GM19035 (cell line): Measurements from ENCODE around the gene NEDD4L.

Experiments used
- ATAC-seq: cut with Tn5 transposase; IDR thresholded peaks from one replicate; pipeline ENCODE4 v1.9.1; 2021; ENCODE audit not compliant: unreplicated experiment

Gene NEDD4L

GRCh38 chr18:58177896-58178470, 134.0 kb downstream of the NEDD4L start:
- no peak for ATAC-seq

GRCh38 chr18:58178511-58178910, 134.5 kb downstream of the NEDD4L start:
- ATAC-seq, result no peak

GRCh38 chr18:58180172-58180571, 136.1 kb downstream of the NEDD4L start:
- no peak for ATAC-seq

GRCh38 chr18:58180738-58181353, 136.8 kb downstream of the NEDD4L start:
- ATAC-seq, result no peak

GRCh38 chr18:58181988-58182387, 138.0 kb downstream of the NEDD4L start:
- no peak for ATAC-seq

- ATAC-seq, result no peak
Measured at GRCh38 chr18:58183226-58183625, 139.2 kb downstream of the NEDD4L start.

GRCh38 chr18:58186258-58186948, 142.4 kb downstream of the NEDD4L start:
- ATAC-seq, result no peak

- ATAC-seq, result no peak
Measured at GRCh38 chr18:58187674-58188073, 143.6 kb downstream of the NEDD4L start.

- no peak for ATAC-seq
Measured at GRCh38 chr18:58188996-58189395, 145.0 kb downstream of the NEDD4L start.

- no peak for ATAC-seq
Measured at GRCh38 chr18:58190842-58191530, 147.0 kb downstream of the NEDD4L start.

- ATAC-seq, result no peak
Measured at GRCh38 chr18:58191626-58192025, 147.6 kb downstream of the NEDD4L start.

GRCh38 chr18:58192519-58192918, 148.5 kb downstream of the NEDD4L start:
- ATAC-seq, result no peak

- ATAC-seq, result no peak
Measured at GRCh38 chr18:58194028-58194427, 150.0 kb downstream of the NEDD4L start.

GRCh38 chr18:58195278-58195765, 151.3 kb downstream of the NEDD4L start:
- ATAC-seq, result peak; percentile 55

- ATAC-seq, result no peak
Measured at GRCh38 chr18:58196164-58196563, 152.1 kb downstream of the NEDD4L start.

GRCh38 chr18:58196881-58197872, 153.2 kb downstream of the NEDD4L start:
- no peak for ATAC-seq

- ATAC-seq, result no peak
Measured at GRCh38 chr18:58201268-58201667, 157.2 kb downstream of the NEDD4L start.

GRCh38 chr18:58201733-58202730, 158.0 kb downstream of the NEDD4L start:
- no peak for ATAC-seq

- ATAC-seq, result no peak
Measured at GRCh38 chr18:58204776-58205442, 160.9 kb downstream of the NEDD4L start.
